Psoas muscle (tissue), 8 donors: ENCODE data around the gene HRH3. TPM values are rescaled to one million over a fixed set of nuclear protein-coding genes. Genes with fewer than 3 reads are reported as not detected.

ENCODE experiments used
- ATAC-seq, 4 donors: fragments of 200-7000 bp; cut with Tn5 transposase; one replicate each; pipeline ENCODE4 v1.9.1; 2020; ENCODE audit warnings: moderate library complexity in 3 of 4, mild to moderate bottlenecking in 2 of 4
- DNase-seq, 2 donors: peaks; one replicate each; pipeline ENCODE4 v3.0.0-alpha.2; 2020
- H3K27ac ChIP-seq: fragments of 200-600 bp; one replicate; pipeline ENCODE4 v1.8.0; 2022
- H3K27me3 ChIP-seq, 3 donors: fragments of 200-600 bp in 1 of 3; one replicate each; pipeline versions ENCODE4 v1.6.1 to v1.8.0; 2013 to 2022; ENCODE audit warnings: low read length in 2 of 3, mild to moderate bottlenecking in 2 of 3, moderate library complexity in 1 of 3; ENCODE audit not compliant: insufficient read depth in 3 of 3
- H3K36me3 ChIP-seq, 2 donors: fragments of 200-600 bp in 1 of 2; one replicate each; pipeline versions ENCODE4 v1.6.1 to v1.8.0; 2013 to 2022; ENCODE audit warnings: low read depth in 1 of 2, mild to moderate bottlenecking in 1 of 2, moderate library complexity in 1 of 2; ENCODE audit not compliant: insufficient read depth in 1 of 2
- H3K4me1 ChIP-seq: fragments of 200-600 bp; one replicate; pipeline ENCODE4 v1.8.0; 2022
- H3K4me3 ChIP-seq: fragments of 200-600 bp; one replicate; pipeline ENCODE4 v1.8.0; 2022; ENCODE audit warnings: mild to moderate bottlenecking
- H3K9me3 ChIP-seq: fragments of 200-600 bp; one replicate; pipeline ENCODE4 v1.8.0; 2022
- WGBS, 3 donors: extraction: QIAGEN DNeasy Blood & Tissue Kit; methylation state at CpG; one replicate each; pipeline versions ENCODE4 v1.1.6 to v1.1.7; 2013; 5-methylcytosine and 5-hydroxymethylcytosine counted together
- intact Hi-C, 2 donors: fragments of 100-400 bp; cut with DNase I; formaldehyde crosslinking; loops; one replicate each; pipeline versions ENCODE4 v1.11.0 to v1.14.2; 2022
- polyA plus RNA-seq, 3 donors: library from polyadenylated mRNA; stranded (reverse); fragments of 200-250 nt; gene quantifications; one replicate each; pipeline ENCODE4 v1.2.3, GENCODE V29; 2013
- total RNA-seq, 4 donors: library from RNA; stranded (reverse); fragmentation: NEBNext Ultra II Directional in 2 of 4; extraction: Animal tissue kit (Norgen Biotek cat#: 25700) in 2 of 4; gene quantifications; one replicate each; pipeline versions ENCODE4 v1.2.1 to v1.2.4, GENCODE V29; 2021 to 2023
- TF ChIP-seq, protein P1 (sequence below): fragments of 200-600 bp; IDR thresholded peaks from one replicate; pipeline ENCODE4 v1.8.0; 2022; ENCODE audit warnings: antibody characterized with exemption
- donor health status: healthy with polysubstance abuse.
- donor health status: DM: no; HTN: no; CAD: no; lungs with moderate emphysema.
- donor health status: Bipolar disorder and iron deficiency.
- donor health status: healthy.
- donor health status: DM: yes; HTN: yes; CAD: no.
- donor health status: DM: no; HTN: no; CAD: no.
- donor health status: DM: no; HTN: no; CAD: no.
- donor health status: DM: yes; HTN: yes; CAD: no.

Gene HRH3
- total and polyA plus RNA-seq, 7 donors = 0.03 TPM; not detected in 6

DNA sequence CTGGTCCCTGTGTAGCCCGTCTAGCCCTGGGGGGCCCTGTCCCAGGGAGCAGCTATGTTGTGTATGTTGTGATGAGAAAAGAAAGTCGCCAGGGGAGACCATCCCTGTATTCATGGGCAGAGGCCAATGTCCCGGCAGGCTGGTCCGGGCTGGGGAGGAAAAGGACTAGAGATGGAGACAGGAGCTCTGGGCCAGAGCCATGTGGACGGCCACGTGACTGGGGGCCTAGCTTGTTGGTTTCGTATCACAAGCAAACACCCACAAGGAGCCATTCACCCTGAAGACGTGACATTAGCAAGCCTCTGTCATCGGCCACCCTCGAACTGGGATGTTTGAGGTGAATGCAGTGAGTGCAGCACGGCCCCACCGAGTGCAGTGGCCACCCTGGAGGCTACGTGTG lies 2.9 kb upstream of the HRH3 start:
- intact Hi-C loops = no loop called here
- DNase-seq (no peak), ATAC-seq (no peak)
- TF ChIP-seq, protein P1, sequence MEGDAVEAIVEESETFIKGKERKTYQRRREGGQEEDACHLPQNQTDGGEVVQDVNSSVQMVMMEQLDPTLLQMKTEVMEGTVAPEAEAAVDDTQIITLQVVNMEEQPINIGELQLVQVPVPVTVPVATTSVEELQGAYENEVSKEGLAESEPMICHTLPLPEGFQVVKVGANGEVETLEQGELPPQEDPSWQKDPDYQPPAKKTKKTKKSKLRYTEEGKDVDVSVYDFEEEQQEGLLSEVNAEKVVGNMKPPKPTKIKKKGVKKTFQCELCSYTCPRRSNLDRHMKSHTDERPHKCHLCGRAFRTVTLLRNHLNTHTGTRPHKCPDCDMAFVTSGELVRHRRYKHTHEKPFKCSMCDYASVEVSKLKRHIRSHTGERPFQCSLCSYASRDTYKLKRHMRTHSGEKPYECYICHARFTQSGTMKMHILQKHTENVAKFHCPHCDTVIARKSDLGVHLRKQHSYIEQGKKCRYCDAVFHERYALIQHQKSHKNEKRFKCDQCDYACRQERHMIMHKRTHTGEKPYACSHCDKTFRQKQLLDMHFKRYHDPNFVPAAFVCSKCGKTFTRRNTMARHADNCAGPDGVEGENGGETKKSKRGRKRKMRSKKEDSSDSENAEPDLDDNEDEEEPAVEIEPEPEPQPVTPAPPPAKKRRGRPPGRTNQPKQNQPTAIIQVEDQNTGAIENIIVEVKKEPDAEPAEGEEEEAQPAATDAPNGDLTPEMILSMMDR = no peak
- H3K27me3 ChIP-seq = peaks cover 0 to 58% (median 13%) of the 10 kb centered on the region in 3 donors
- H3K36me3 ChIP-seq = no peaks in the 10 kb centered on the region
- no peaks in the 10 kb centered on the region for H3K9me3 ChIP-seq
- peaks cover 9% of the 10 kb centered on the region for H3K4me1 ChIP-seq
- 67 to 76% (median 69%) methylated on average over 13 of the region's 13 CpGs for WGBS, 3 donors
- no peak overlapping the region for H3K27ac ChIP-seq
- no peak overlapping the region for H3K4me3 ChIP-seq

- no peak for ATAC-seq
- Histone ChIP-seq H3K9me3 (no peaks in the 10 kb centered on the region), H3K27ac (no peak overlapping the region), H3K4me3 (no peak overlapping the region), H3K36me3 (no peaks in the 10 kb centered on the region), H3K27me3 (peaks cover 0 to 64% (median 13%) of the 10 kb centered on the region in 3 donors), H3K4me1 (peaks cover 9% of the 10 kb centered on the region)
- TF ChIP-seq, protein P1 = no peak
- intact Hi-C loops = no loop called here
- WGBS, 3 donors = 74 to 79% (median 77%) methylated on average over 18 of the region's 18 CpGs
- no peak for DNase-seq
These were observed 2.3 kb upstream of the HRH3 start for GRCh38 chr20:62222266-62222850.

DNA sequence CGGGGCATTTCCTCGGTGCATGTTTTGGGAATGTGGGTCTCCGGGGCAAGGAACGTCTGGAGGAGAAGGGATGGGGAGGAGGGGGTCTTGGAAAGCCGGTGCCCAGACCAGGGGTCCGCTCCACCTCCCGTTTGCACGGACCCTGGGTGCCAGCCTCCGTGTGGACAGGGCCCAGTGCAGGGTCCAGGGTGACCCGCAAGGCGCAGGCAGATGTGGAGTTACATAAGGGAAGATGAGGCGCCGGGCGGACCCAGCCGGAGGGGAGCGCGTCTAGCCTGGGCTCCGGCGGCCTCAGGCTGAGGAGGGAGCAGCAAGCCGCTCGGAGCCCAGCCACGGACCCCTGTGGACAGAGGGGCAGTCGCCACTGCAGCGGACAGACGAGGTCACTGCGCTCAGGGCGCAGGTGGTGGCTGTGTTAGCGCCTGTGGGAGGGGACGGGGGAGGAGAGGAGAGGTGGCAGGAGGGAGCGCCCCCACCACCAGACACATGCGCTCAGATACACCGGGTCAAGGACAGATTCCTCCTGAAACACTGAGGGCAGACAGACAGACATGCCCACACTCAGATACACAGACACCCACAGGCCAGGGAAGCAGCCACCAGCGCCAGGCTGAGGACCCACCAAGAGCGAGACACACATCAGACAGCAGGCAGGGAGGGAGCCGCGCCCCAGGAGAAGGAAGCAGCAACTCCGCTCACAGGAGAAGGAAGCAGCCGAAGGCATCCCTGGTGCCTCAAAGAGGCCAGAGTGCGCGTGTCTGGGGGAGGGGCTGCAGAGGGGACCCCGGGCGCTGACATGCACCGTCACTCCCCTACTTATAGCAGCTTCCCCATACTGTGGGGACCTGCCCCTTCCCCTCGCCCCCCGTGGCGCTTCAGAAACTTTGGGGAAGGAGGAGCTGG lies 839 bp upstream of the HRH3 start:
- intact Hi-C loops = no loop called here
- no peaks in the 10 kb centered on the region for H3K36me3 ChIP-seq
- peak overlapping the region; percentile 42 for H3K4me3 ChIP-seq
- 1 to 2% (median 2%) methylated on average over 42 to 46 of the region's 46 CpGs for WGBS, 3 donors
- DNase-seq = no peak
- no peaks in the 10 kb centered on the region for H3K9me3 ChIP-seq
- peaks cover 0 to 79% (median 13%) of the 10 kb centered on the region in 3 donors for H3K27me3 ChIP-seq
- H3K27ac ChIP-seq = no peak overlapping the region
- TF ChIP-seq, protein P1 = no peak
- peaks cover 9% of the 10 kb centered on the region for H3K4me1 ChIP-seq
- peak in 3 of 4 donors; percentile 2 to 28 (median 7) for ATAC-seq

- H3K27me3 ChIP-seq = peaks cover 0 to 91% (median 11%) of the 10 kb centered on the region in 3 donors
- DNase-seq (no peak), ATAC-seq (peak; percentile 11 to 58 (median 23))
- peaks cover 9% of the 10 kb centered on the region for H3K4me1 ChIP-seq
- H3K4me3 ChIP-seq = peak overlapping the region; percentile 45
- WGBS, 3 donors = 1% methylated on average over 52 to 84 of the region's 84 CpGs
- H3K9me3 ChIP-seq = no peaks in the 10 kb centered on the region
- no peaks in the 10 kb centered on the region for H3K36me3 ChIP-seq
- intact Hi-C loops = no loop called here
- TF ChIP-seq, protein P1 = no peak
- no peak overlapping the region for H3K27ac ChIP-seq
These were observed 732 bp downstream of the HRH3 start for GRCh38 chr20:62219101-62219991.
